K562 (cell line): ENCODE results near the gene USP32. TPM values are rescaled to one million over a fixed set of nuclear protein-coding genes. Genes with fewer than 3 reads are reported as not detected.

Experiments used
- AFF1 ChIP-seq, 2 experiments: fragments of 450-650 bp; IDR thresholded peaks; 2 replicates each; pipeline ENCODE4 v1.6.1; 2018; ENCODE audit warnings: mild to moderate bottlenecking in 2 of 2, low read depth in 1 of 2; ENCODE audit not compliant: partially characterized antibody in 2 of 2
- MXD1 ChIP-seq: fragments of 250-450 bp; sonication (Bioruptor Pico); IDR thresholded peaks from 2 replicates; pipeline ENCODE4 v1.8.0; 2021; ENCODE audit warnings: borderline replicate concordance, mild to moderate bottlenecking, moderate library complexity; ENCODE audit not compliant: poor library complexity, severe bottlenecking
- NCOR1 ChIP-seq: fragments of 450-650 bp; IDR thresholded peaks from 2 replicates; pipeline ENCODE4 v1.6.1; 2016; ENCODE audit warnings: mild to moderate bottlenecking, moderate library complexity
- TAF1 ChIP-seq: IDR thresholded peaks from 2 replicates; pipeline ENCODE4 v1.6.1; 2011; ENCODE audit warnings: mild to moderate bottlenecking, low read length, moderate library complexity; ENCODE audit not compliant: insufficient read depth, control insufficient read depth, severe bottlenecking; ENCODE audit errors: extremely low read depth
- USF1 ChIP-seq: sonication (generic); formaldehyde crosslinking; IDR thresholded peaks from 2 replicates; pipeline ENCODE4 v1.9.0; 2022; ENCODE audit warnings: mild to moderate bottlenecking, missing genetic modification reagents
- ZNF551 ChIP-seq: fragments of 250-450 bp; sonication (Bioruptor Pico); IDR thresholded peaks from 2 replicates; pipeline ENCODE4 v1.5.0; 2021; ENCODE audit warnings: mild to moderate bottlenecking, moderate library complexity
- polyA plus RNA-seq, 8 experiments: library from polyadenylated mRNA; depleted of rRNA in 4 of 8; stranded (reverse) in 5 of 8; unstranded in 3 of 8; fragments of >200 nt; fragmentation: Nextera tagmentation in 2 of 8; fragmentation: Illumina TruSeq in 1 of 8; extraction: Ambion mirVana in 2 of 8; extraction: Trizol in 1 of 8; gene quantifications; 2 replicates each; pipeline versions ENCODE4 v1.2.1 to v1.2.3, GENCODE V29; 2011 to 2014; ENCODE audit warnings: inconsistent platforms in 1 of 8, missing spikeins in 1 of 8
- total RNA-seq, 7 experiments: library from RNA; depleted of rRNA in 6 of 7; stranded (reverse); fragments of >200 nt in 6 of 7; fragmentation: Illumina TruSeq in 2 of 7; extraction: Trizol in 2 of 7; gene quantifications; 2 replicates each; pipeline versions ENCODE4 v1.2.1 to v1.2.3, GENCODE V29; 2011 to 2021; ENCODE audit warnings: low replicate concordance in 1 of 7

Gene USP32
- total and polyA plus RNA-seq, 9 of the 15 experiments (the other 6 are each of a cell fraction or from before 2014, with no cell fraction given) = 18.0 to 69.3 (median 47.1) TPM

- TF ChIP-seq USF1 (CRISPR knock-in tag) (peak; percentile 92), ZNF551 (no peak), MXD1 (CRISPR knock-in tag) (peak; percentile 65), NCOR1 (peak; percentile 87), TAF1 (peak; percentile 82), AFF1 (IDR thresholded peaks at IDR 0.05; ENCODE audit: low read depth in 1 of 2, partially characterized antibody in 2 of 2) (no peak)
Observed at GRCh38 chr17:60392042-60392844, at the start of gene USP32 (continued).
